NB4 (cell line): Measurements from ENCODE around the gene STX2.

Experiments used
- POLR2A ChIP-seq: IDR thresholded peaks from 2 replicates; pipeline ENCODE4 v1.6.1; 2011; ENCODE audit warnings: mild to moderate bottlenecking; ENCODE audit not compliant: insufficient read length; ENCODE audit errors: extremely low read depth
- TF ChIP-seq, protein P1 (sequence below): IDR thresholded peaks from one replicate; pipeline ENCODE4 v1.5.1; 2012; ENCODE audit warnings: low read depth, low read length
- TF ChIP-seq, protein P2 (sequence below): IDR thresholded peaks from 2 replicates; pipeline ENCODE4 v1.6.1; 2011; ENCODE audit warnings: low read depth, low read length

DNA sequence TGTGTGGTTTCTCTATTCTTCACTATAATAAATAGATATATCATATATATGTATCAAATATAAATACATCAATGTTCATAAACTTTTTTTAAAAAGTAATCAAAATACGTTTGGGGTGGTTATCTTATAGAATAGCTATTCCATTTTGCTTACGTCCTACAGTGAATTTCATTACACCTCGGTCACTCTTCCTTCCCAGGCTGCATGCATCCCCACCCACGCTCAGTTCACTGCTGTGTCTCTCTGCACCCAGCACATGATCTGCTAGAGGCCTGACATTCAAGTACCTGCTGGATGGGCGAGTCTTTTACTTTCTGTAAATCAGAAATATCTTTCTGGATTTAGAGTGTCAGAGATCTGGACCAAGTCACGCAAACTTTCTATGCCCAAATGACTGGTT lies 3.6 kb downstream of the STX2 start:
- TF ChIP-seq, protein P1, sequence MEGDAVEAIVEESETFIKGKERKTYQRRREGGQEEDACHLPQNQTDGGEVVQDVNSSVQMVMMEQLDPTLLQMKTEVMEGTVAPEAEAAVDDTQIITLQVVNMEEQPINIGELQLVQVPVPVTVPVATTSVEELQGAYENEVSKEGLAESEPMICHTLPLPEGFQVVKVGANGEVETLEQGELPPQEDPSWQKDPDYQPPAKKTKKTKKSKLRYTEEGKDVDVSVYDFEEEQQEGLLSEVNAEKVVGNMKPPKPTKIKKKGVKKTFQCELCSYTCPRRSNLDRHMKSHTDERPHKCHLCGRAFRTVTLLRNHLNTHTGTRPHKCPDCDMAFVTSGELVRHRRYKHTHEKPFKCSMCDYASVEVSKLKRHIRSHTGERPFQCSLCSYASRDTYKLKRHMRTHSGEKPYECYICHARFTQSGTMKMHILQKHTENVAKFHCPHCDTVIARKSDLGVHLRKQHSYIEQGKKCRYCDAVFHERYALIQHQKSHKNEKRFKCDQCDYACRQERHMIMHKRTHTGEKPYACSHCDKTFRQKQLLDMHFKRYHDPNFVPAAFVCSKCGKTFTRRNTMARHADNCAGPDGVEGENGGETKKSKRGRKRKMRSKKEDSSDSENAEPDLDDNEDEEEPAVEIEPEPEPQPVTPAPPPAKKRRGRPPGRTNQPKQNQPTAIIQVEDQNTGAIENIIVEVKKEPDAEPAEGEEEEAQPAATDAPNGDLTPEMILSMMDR: no peak
- no peak for TF ChIP-seq POLR2A
- TF ChIP-seq, protein P2, sequence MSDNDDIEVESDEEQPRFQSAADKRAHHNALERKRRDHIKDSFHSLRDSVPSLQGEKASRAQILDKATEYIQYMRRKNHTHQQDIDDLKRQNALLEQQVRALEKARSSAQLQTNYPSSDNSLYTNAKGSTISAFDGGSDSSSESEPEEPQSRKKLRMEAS: no peak
